IPS-NIHi11 (cell line): ENCODE measurements around the gene ARHGEF7.
"Not testable (repeated sequence)": the region's sequence is repeated elsewhere in the genome, so short reads cannot be mapped to it uniquely, and the experiment has no call there.

Experiments
- DNase-seq: peaks from one replicate; pipeline ENCODE4 v3.0.0; 2012; ENCODE audit warnings: mixed read lengths, low spot score

Gene ARHGEF7

GRCh38 chr13:111171629-111172028, 56.5 kb downstream of the ARHGEF7 start:
- no peak for DNase-seq

DNA sequence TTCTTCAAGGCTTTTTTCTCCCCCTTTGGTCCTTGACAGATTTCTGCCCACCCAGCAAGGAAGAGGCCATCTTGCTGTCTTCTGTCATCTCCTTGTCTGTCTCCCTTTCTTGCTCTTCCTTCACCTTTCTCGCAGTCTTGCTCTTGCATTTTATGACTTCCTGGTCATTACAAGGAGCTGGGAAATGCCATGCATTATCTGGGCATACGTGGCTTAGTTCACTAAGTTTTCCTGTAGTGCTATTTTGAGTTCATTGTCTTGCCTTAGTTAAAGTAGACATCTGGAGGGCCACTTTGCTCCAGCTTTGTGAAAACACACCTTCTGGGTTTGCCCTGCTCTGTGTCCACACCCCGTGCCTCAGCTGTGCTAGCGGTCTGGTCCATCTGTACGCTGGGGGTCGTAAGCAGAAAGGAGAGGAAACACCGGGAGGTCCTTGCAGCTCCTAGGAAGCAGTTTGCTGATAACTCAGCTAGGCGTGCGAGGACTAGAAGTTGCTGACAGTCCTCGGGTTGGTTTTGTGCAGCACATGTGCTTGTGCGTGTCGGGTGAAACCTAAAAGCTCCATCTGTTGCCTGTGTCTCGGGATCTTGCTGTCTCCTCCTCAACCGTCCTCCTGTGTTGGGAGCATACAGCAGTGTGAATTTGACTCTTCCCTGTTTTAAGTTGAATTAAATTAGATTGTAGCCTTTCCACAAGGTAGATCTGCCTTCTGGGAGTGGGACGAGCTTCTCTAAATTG, 59.4 kb downstream of the ARHGEF7 start:
- DNase-seq: no peak

GRCh38 chr13:111175372-111175771, 60.3 kb downstream of the ARHGEF7 start:
- no peak for DNase-seq

- no peak for DNase-seq
Observed at GRCh38 chr13:111175935-111176334, 60.8 kb downstream of the ARHGEF7 start.

- DNase-seq: no peak
Observed at GRCh38 chr13:111176421-111176820, 61.3 kb downstream of the ARHGEF7 start.

DNA sequence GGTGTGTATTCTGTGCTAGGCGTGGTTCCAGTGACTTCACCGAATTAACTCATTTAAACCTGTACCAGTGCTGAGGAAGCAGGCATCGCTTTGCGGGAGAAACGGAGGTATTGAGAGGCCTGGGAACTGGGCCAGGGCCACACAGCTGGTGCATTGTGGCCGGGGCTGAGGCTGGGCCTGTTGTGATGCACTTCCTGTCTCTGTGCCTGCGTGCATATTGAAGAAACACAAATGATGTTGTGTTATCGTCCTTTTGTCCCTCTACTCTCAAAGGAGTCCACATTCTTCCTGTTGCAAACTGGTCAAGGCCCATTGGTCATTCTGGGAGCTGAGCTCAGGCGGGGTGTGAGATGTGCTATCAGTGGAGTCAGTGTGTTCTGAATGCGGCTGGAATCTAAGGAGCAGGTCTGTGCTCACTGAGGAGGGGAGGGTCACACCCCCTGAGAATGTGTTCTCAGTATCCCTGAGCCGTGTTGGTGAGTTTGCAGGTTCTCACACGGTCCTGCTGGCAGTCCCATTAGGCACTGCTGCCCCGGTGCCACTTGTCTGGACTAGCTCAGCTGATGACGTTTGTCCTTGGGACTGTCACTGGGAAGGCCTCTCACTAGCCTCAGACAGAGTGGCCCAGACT, 62.1 kb downstream of the ARHGEF7 start:
- DNase-seq: no peak

DNA sequence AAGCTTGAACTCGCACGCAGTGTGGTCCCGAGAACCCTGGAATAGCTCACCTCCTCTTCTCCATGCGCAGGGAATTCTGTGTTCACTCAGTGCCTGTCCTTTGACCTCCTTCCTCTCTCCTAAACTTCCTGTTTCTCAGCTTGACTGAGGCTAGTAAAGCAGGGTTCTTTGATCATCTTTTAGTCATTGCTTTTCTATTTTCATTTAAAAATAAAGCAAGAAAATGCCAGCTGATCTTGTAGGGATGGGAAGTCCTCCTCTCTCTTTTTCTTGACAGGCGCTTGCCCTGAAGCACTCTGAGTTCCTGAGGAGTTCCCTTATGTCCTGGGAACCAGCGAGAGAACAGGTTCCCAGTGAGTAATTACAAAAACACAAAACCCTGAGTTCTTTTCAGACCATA, 62.8 kb downstream of the ARHGEF7 start:
- no peak for DNase-seq

- no peak for DNase-seq
Observed at GRCh38 chr13:111178402-111178801, 63.3 kb downstream of the ARHGEF7 start.

GRCh38 chr13:111179908-111180760, 65.0 kb downstream of the ARHGEF7 start:
- DNase-seq: no peak

GRCh38 chr13:111181977-111182376, 66.9 kb downstream of the ARHGEF7 start:
- no peak for DNase-seq

DNA sequence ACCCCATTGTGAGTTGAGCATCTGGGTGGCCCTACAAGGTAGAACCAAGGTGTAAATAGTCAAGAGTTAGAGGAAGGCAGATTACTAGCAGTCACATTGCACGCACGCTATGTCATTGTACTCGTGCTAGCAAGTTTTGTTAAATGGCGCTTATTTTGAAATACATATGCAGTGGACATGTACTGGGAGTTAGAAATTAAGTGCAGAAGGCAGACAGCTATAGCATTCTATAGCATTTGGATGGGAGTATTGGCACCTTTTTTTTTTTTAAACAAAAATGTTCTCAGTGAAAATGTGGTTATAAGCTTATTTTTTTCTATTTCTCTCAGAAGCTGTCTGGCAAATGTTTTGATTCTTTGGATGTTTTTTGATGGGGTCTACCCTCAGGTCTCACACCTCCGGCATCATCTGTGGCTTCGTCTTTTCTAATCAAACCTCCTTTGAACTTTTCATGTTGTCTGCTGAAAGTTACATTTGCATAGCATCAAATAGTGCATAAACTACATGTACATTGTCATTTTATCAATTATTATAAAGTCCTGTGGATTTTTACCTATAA, 68.1 kb downstream of the ARHGEF7 start:
- DNase-seq: no peak

DNA sequence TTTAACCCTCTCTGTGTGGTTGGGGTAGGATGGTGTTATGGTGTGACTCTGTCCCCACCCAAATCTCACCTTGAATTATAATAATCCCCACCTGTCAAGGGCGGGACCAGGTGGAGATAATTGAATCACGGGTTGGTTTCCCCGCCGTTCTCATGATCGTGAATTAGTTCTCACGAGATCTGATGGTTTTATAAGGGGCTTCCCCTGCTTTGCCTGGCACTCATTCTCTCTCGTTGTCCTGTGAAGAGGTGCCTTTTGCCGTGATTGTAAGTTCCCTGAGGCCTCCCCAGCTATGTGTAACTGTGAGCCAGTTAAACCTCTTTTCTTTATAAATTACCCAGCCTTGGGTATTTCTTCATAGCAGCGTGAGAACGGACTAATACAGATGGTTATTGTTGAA, 68.8 kb downstream of the ARHGEF7 start:
- no peak for DNase-seq

GRCh38 chr13:111184458-111185401, 69.6 kb downstream of the ARHGEF7 start:
- no peak for DNase-seq

DNA sequence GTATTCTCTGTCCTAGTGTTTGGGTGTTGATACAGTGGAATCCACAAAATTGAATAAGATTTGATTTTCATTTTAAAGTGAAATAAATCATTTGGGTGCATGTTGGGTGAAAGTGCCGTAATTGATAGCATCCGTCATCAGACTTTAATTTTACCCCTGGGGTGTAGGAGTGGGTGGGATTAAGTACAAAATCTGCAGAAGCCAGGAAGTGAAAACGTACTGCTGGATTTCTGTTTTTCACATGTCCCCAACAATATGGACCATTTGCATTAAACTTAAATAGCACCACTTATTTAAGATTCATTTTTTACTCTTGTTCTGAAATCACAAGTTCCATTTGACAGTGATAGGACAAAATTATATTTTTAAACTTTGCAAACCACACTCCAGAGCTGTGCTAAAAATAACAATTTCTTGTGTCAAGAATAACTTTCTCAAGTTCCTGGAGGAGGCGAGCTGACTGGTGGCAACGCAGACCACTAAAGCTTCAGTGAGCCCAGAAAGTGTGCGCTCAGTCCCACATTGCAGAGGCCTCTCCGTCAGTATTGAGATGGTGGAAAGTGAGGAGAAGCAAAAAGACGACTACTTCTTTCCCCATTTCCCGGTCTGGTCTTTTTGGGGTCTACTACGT, 71.3 kb downstream of the ARHGEF7 start:
- no peak for DNase-seq

GRCh38 chr13:111187960-111188541, 72.9 kb downstream of the ARHGEF7 start:
- no peak for DNase-seq

- not testable (repeated sequence) for DNase-seq
Observed at GRCh38 chr13:111189064-111189505, 74.0 kb downstream of the ARHGEF7 start.

DNA sequence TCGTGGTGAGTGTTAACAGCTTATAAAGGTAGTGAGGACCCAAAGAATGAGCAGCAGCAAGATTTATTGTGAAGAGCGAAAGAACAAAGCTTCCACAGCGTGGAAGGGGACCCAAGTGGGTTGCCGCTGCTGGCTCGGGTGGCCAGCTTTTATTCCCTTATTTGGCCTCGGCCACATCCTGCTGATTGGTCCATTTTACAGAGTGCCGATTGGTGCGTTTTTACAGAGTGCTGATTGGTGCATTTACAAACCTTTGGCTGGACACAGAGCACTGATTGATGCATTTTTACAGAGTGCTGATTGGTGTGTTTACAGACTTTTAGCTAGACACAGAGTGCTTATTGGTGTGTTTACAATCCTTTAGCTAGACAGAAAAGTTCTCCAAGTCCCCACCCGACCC, 74.4 kb downstream of the ARHGEF7 start:
- DNase-seq: not testable (repeated sequence)

GRCh38 chr13:111193223-111193622, 78.1 kb downstream of the ARHGEF7 start:
- not testable (repeated sequence) for DNase-seq

GRCh38 chr13:111194651-111195050, 79.5 kb downstream of the ARHGEF7 start:
- not testable (repeated sequence) for DNase-seq

DNA sequence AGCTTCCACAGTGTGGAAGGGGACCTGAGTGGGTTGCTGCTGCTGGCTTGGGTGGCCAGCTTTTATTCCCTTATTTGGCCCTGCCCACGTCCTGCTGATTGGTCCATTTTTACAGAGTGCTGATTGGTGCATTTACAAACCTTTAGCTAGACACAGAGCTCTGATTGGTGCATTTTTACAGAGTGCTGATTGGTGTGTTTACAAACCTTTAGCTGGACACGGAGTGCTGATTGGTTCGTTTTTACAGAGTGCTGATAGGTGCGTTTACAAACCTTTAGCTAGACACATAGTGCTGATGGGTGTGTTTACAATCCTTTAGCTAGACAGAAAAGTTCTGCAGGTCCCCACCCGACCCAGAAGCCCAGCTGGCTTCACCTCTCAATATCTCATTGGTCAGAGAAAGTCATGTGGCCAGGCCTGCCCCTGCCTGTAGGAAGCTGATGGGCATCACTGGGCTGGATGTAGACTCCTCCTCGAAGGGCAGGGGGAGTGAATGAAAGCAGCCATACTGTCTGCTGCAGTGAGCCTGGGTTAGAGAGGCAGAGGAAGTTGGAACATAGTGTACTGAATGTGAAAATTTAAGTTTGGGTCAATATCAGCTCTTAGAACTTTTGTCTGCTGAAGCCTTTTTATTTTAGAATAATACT, 83.7 kb downstream of the ARHGEF7 start:
- not testable (repeated sequence) for DNase-seq
